HG03378 (cell line): ENCODE measurements around the gene CEP72.
"Not testable (repeated sequence)": the region's sequence is repeated elsewhere in the genome, so short reads cannot be mapped to it uniquely, and the experiment has no call there.

Experiments
- ATAC-seq: cut with Tn5 transposase; IDR thresholded peaks from one replicate; pipeline ENCODE4 v1.9.1; 2021; ENCODE audit warnings: mild to moderate bottlenecking, moderate library complexity; ENCODE audit not compliant: unreplicated experiment

Gene CEP72

GRCh38 chr5:579746-580366 is 32.3 kb upstream of the CEP72 start:
- no peak for ATAC-seq

- ATAC-seq = no peak
Measured at GRCh38 chr5:580436-580835, 31.7 kb upstream of the CEP72 start.

- no peak for ATAC-seq
Measured at GRCh38 chr5:581266-581665, 30.9 kb upstream of the CEP72 start.

GRCh38 chr5:581941-582340 is 30.2 kb upstream of the CEP72 start:
- no peak for ATAC-seq

GRCh38 chr5:582445-582844 is 29.7 kb upstream of the CEP72 start:
- not testable (repeated sequence) for ATAC-seq

- no peak for ATAC-seq
Measured at GRCh38 chr5:582936-583635, 29.1 kb upstream of the CEP72 start.

- ATAC-seq = no peak
Measured at GRCh38 chr5:583645-584044, 28.5 kb upstream of the CEP72 start.

- ATAC-seq = no peak
Measured at GRCh38 chr5:584216-584615, 27.9 kb upstream of the CEP72 start.

- no peak for ATAC-seq
Measured at GRCh38 chr5:584846-585245, 27.3 kb upstream of the CEP72 start.

GRCh38 chr5:585556-585955 is 26.6 kb upstream of the CEP72 start:
- no peak for ATAC-seq

- no peak for ATAC-seq
Measured at GRCh38 chr5:585962-586628, 26.0 kb upstream of the CEP72 start.

- ATAC-seq = no peak
Measured at GRCh38 chr5:586751-587285, 25.3 kb upstream of the CEP72 start.

- ATAC-seq = no peak
Measured at GRCh38 chr5:587403-587802, 24.7 kb upstream of the CEP72 start.

GRCh38 chr5:588406-588995 is 23.6 kb upstream of the CEP72 start:
- ATAC-seq = no peak

- no peak for ATAC-seq
Measured at GRCh38 chr5:589173-589572, 23.0 kb upstream of the CEP72 start.

- no peak for ATAC-seq
Measured at GRCh38 chr5:589588-589987, 22.6 kb upstream of the CEP72 start.

GRCh38 chr5:590346-590745 is 21.8 kb upstream of the CEP72 start:
- ATAC-seq = no peak

GRCh38 chr5:591746-592145 is 20.4 kb upstream of the CEP72 start:
- ATAC-seq = no peak

GRCh38 chr5:592158-592557 is 20.0 kb upstream of the CEP72 start:
- no peak for ATAC-seq

GRCh38 chr5:593511-593910 is 18.6 kb upstream of the CEP72 start:
- ATAC-seq = no peak

GRCh38 chr5:594226-594860 is 17.8 kb upstream of the CEP72 start:
- ATAC-seq = no peak
